Astrocyte of the spinal cord (primary cell): Measurements from ENCODE around the gene FAM227A.

Source experiments
- DNase-seq: peaks from one replicate; pipeline ENCODE4 v3.0.0; 2011; ENCODE audit warnings: low read depth, low spot score
- H3K4me3 ChIP-seq: 2 replicates; pipeline ENCODE4 v1.5.1; 2011; ENCODE audit warnings: low read depth, mild to moderate bottlenecking, low read length, moderate library complexity
- in situ Hi-C: cut with HindIII; loops from 2 replicates; pipeline ENCODE4 v1.10.0; 2017; ENCODE audit warnings: low sequenced_read_pairs
- TF ChIP-seq, protein P1 (sequence below): IDR thresholded peaks from 2 replicates; pipeline ENCODE4 v1.5.1; 2012; ENCODE audit warnings: low read depth, mild to moderate bottlenecking, low read length, inconsistent platforms

The FAM227A gene

GRCh38 chr22:38699784-38700183 lies 43.6 kb upstream of the FAM227A start:
- TF ChIP-seq, protein P1, sequence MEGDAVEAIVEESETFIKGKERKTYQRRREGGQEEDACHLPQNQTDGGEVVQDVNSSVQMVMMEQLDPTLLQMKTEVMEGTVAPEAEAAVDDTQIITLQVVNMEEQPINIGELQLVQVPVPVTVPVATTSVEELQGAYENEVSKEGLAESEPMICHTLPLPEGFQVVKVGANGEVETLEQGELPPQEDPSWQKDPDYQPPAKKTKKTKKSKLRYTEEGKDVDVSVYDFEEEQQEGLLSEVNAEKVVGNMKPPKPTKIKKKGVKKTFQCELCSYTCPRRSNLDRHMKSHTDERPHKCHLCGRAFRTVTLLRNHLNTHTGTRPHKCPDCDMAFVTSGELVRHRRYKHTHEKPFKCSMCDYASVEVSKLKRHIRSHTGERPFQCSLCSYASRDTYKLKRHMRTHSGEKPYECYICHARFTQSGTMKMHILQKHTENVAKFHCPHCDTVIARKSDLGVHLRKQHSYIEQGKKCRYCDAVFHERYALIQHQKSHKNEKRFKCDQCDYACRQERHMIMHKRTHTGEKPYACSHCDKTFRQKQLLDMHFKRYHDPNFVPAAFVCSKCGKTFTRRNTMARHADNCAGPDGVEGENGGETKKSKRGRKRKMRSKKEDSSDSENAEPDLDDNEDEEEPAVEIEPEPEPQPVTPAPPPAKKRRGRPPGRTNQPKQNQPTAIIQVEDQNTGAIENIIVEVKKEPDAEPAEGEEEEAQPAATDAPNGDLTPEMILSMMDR: no peak
- peak; percentile 44 for DNase-seq
- H3K4me3 ChIP-seq: peak overlapping the region; percentile 79
- in situ Hi-C loops: no loop called here

GRCh38 chr22:38699143-38699542 lies 43.0 kb upstream of the FAM227A start:
- DNase-seq: no peak
- H3K4me3 ChIP-seq: peak overlapping the region; percentile 79
- in situ Hi-C loops: no loop called here
- TF ChIP-seq, protein P1: no peak

GRCh38 chr22:38698407-38699094 lies 42.4 kb upstream of the FAM227A start:
- DNase-seq: no peak
- peak overlapping the region; percentile 79 for H3K4me3 ChIP-seq
- in situ Hi-C loops: no loop called here
- TF ChIP-seq, protein P1: no peak

GRCh38 chr22:38697425-38698089 lies 41.4 kb upstream of the FAM227A start:
- TF ChIP-seq, protein P1: no peak
- in situ Hi-C loops: no loop called here
- peak; percentile 46 for DNase-seq
- H3K4me3 ChIP-seq: peak overlapping the region; percentile 12

GRCh38 chr22:38696606-38697424 lies 40.6 kb upstream of the FAM227A start:
- H3K4me3 ChIP-seq: peak overlapping the region; percentile 8
- TF ChIP-seq, protein P1: no peak
- in situ Hi-C loops: no loop called here
- peak; percentile 81 for DNase-seq

- TF ChIP-seq, protein P1: no peak
- H3K4me3 ChIP-seq: no peak overlapping the region
- in situ Hi-C loops: no loop called here
- no peak for DNase-seq
Measured at GRCh38 chr22:38694940-38695339, 38.7 kb upstream of the FAM227A start.
